Mucosa of descending colon (tissue), 3 donors: ENCODE measurements around the gene ACOX1. TPM values are rescaled to one million over a fixed set of nuclear protein-coding genes. Genes with fewer than 3 reads are reported as not detected.

Source experiments
- ATAC-seq: fragments of 200-7000 bp; cut with Tn5 transposase; one replicate; pipeline ENCODE4 v1.9.1; 2020; ENCODE audit warnings: mild to moderate bottlenecking, moderate library complexity
- DNase-seq, 3 donors: peaks; one replicate each; pipeline ENCODE4 v3.0.0-alpha.2; 2020
- H3K36me3 ChIP-seq: fragments of 200-600 bp; one replicate; pipeline ENCODE4 v1.8.0; 2021; ENCODE audit warnings: low read depth, mild to moderate bottlenecking
- H3K4me1 ChIP-seq: fragments of 200-600 bp; one replicate; pipeline ENCODE4 v1.8.0; 2021; ENCODE audit warnings: low read depth, mild to moderate bottlenecking
- H3K4me3 ChIP-seq: fragments of 200-600 bp; one replicate; pipeline ENCODE4 v1.8.0; 2021; ENCODE audit warnings: mild to moderate bottlenecking
- H3K9me3 ChIP-seq: fragments of 200-600 bp; one replicate; pipeline ENCODE4 v1.8.0; 2021; ENCODE audit warnings: mild to moderate bottlenecking
- intact Hi-C, 2 donors: fragments of 100-400 bp; cut with DNase I in 1 of 2; cut with micrococcal nuclease in 1 of 2; formaldehyde crosslinking; loops; one replicate each; pipeline versions ENCODE4 v1.11.0 to v1.11.1; 2022; cut with DNase I, micrococcal nuclease
- total RNA-seq, 3 donors: library from RNA; stranded (reverse); fragmentation: NEBNext Ultra II Directional in 2 of 3; extraction: Animal tissue kit (Norgen Biotek cat#: 25700) in 2 of 3; gene quantifications; one replicate each; pipeline versions ENCODE4 v1.2.1 to v1.2.4, GENCODE V29; 2021 to 2023
- TF ChIP-seq, protein P1 (sequence below): fragments of 200-600 bp; IDR thresholded peaks from one replicate; pipeline ENCODE4 v1.8.0; 2022; ENCODE audit warnings: antibody characterized with exemption, mild to moderate bottlenecking
- donor health status: DM: no; HTN: no; CAD: no; lungs with moderate emphysema.
- donor health status: DM: no; HTN: no; CAD: no.
- donor health status: DM: no; HTN: yes; CAD: no.

ACOX1 gene
- total RNA-seq, 3 donors from 2014 or later = 128 to 272 (median 154) TPM

DNA sequence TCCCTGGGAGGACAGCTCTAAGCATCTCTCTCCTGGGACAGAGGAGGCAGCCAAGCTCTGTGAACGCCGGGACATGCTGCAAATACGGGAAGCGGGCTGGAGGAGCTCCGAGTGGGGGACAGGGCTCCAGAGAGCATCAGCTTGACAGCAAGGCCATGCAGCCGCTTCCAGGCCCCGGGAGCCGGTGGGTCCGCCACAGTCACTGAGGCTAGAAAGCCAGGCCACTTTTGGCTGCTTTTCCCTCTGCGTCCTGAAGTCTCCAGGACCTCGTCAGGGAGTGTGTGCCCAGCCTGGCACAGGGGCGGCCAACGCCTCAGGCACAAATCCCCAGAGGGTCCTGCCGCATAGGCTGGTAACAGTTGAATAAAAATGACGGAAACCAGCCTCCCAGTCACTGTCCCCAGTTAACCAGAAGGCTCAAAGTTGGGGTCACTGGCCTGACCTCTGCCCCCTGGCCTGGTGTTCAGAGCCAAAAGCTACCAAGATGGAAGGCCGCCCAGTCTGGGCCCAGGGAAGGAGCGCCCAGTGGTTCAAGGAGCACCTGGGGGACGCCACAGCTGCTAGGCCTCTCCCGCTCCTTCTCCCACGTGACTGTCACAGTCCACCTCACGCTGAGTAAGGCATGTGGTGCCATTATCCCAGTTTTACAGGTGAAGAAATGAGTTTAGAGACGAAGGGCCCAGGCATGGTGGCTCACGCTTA is 79.0 kb downstream of the ACOX1 start:
- TF ChIP-seq, protein P1, sequence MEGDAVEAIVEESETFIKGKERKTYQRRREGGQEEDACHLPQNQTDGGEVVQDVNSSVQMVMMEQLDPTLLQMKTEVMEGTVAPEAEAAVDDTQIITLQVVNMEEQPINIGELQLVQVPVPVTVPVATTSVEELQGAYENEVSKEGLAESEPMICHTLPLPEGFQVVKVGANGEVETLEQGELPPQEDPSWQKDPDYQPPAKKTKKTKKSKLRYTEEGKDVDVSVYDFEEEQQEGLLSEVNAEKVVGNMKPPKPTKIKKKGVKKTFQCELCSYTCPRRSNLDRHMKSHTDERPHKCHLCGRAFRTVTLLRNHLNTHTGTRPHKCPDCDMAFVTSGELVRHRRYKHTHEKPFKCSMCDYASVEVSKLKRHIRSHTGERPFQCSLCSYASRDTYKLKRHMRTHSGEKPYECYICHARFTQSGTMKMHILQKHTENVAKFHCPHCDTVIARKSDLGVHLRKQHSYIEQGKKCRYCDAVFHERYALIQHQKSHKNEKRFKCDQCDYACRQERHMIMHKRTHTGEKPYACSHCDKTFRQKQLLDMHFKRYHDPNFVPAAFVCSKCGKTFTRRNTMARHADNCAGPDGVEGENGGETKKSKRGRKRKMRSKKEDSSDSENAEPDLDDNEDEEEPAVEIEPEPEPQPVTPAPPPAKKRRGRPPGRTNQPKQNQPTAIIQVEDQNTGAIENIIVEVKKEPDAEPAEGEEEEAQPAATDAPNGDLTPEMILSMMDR = no peak
- Histone ChIP-seq H3K36me3 (no peaks in the 10 kb centered on the region), H3K4me3 (no peak overlapping the region), H3K9me3 (no peaks in the 10 kb centered on the region), H3K4me1 (peaks cover 22% of the 10 kb centered on the region)
- ATAC-seq = no peak
- DNase-seq = no peak
- intact Hi-C loops = loop anchor here (10.0 kb wide), 1 partner anchor 105 kb away; the partner anchor contains the start of gene CDK3 (in 2 of the 2)

DNA sequence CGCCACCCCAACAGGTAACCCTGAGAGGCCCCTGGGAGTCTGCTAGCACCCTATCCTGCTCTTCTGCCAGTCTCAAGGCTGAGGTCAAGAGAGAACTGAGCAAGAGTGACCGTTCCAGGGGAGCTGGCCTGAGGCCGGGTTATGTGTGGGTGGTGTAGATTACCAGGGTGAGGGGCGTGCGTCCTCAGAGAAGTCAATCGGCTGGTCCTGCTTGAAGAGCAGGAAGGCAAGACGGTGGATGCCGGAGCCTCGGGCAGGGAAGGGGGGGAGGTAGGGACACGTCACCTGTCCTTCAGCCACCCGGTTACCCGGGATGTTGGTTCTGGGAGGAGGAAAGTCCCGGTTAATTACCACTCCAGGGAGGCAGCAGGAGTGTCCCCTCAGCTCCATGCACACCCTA is 79.6 kb downstream of the ACOX1 start:
- TF ChIP-seq, protein P1 = no peak
- Histone ChIP-seq H3K9me3 (no peaks in the 10 kb centered on the region), H3K36me3 (no peaks in the 10 kb centered on the region), H3K4me3 (no peak overlapping the region), H3K4me1 (peaks cover 27% of the 10 kb centered on the region)
- no peak for ATAC-seq
- intact Hi-C loops = no loop called here
- no peak for DNase-seq

DNA sequence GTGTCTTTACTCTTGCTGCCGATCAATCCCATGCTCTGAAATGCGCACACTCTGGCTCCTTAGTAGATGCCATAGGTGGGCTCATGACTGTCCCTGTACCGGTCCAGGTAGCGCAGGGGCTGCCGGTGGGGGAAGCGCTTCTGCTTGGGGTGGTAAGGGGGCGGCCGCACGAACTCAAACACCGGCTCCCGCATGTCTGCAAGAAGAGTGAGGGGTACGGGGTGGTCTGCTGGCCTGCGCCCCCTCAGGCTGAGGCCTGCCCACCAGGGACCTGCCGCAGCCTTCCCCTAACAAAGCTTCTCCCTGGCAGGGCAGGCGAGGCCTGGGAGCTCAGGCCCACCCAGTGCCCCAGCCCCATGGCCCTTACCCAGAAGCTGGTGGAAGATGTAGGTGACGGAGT is 80.2 kb downstream of the ACOX1 start:
- no peaks in the 10 kb centered on the region for H3K36me3 ChIP-seq
- TF ChIP-seq, protein P1 = no peak
- no peak for DNase-seq

DNA sequence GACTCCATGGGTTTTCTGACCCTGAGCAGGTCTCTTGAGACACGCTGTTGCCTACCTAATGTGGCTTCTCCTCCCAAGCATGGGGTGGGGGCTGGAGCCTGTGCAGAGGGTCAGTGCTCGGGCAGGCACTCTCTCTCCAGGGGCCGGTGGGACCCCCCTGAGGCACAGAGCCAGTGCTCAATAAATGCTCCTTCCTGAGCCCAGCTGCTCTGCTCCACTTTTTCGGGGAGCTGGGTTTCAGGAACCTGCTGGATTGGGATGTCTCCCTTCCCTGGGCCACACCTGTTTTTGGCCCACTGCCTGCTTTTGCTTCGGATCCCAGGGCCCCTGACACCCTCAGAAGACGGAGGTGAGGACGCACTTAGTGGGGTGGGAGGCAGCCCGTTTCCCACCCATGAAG is 80.9 kb downstream of the ACOX1 start:
- intact Hi-C loops = no loop called here
- Histone ChIP-seq H3K4me1 (peaks cover 20% of the 10 kb centered on the region), H3K36me3 (no peaks in the 10 kb centered on the region), H3K4me3 (no peak overlapping the region), H3K9me3 (no peaks in the 10 kb centered on the region)
- DNase-seq (no peak), ATAC-seq (no peak)
- TF ChIP-seq, protein P1 = no peak

More for the DNA sequence above, 80.2 kb downstream of the ACOX1 start:
- intact Hi-C loops = no loop called here
- ATAC-seq = no peak
- Histone ChIP-seq H3K4me3 (no peak overlapping the region), H3K4me1 (peaks cover 23% of the 10 kb centered on the region), H3K9me3 (no peaks in the 10 kb centered on the region)

DNA sequence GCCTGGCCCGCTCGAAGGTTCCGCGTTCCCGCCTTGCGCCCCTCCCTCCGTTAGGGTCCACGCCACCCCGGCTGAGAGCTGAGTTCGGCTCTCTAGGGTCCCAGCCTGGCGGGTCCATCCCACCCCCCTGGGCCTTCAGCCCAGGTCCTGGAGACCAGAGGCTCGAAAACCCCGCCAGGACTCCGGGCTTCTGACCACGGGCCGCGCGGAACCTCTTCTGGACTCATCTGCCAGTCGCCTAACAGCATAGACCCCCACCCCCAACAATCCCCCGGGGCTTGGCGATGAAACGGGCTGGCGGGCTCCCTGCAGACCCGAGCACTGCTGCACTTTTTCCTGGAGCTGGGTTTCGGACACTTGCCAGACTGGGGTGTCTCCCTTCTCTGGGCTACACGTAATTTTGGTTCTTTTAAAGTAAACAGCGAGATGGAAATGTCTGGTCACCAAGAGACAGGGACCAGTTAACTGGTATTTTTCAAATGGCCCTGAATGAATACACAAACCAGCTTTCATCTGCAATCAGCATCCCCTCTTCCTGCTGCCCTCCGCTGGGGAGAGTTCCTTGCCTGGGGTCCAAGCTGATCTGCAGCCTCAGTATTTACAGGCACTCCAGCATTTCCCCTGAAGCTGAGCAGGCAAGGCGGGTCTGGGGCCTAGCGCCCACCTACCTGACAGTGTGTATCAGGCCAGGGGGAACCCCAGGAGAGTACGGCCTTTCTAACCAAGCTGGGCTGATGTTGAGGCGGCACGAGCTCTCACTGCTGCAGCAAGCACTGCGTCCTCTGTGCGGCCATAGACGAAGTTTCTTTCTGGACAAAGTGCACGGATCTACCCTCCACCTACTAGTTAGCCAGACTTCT is 81.6 kb downstream of the ACOX1 start:
- TF ChIP-seq, protein P1 = no peak
- DNase-seq = peak in 2 of 3 donors; percentile 42 to 80
- Histone ChIP-seq H3K36me3 (no peaks in the 10 kb centered on the region), H3K4me3 (no peak overlapping the region), H3K4me1 (peaks cover 20% of the 10 kb centered on the region), H3K9me3 (no peaks in the 10 kb centered on the region)
- intact Hi-C loops = no loop called here
- no peak for ATAC-seq
